HepG2 (cell line): ENCODE data around the gene FDXR. TPM values are rescaled to one million over a fixed set of nuclear protein-coding genes. Genes with fewer than 3 reads are reported as not detected.

Experiments
- ATAC-seq: fragments of 200-7000 bp; cut with Tn5 transposase; 3 replicates; pipeline ENCODE4 v1.9.1; 2020; ENCODE audit warnings: mild to moderate bottlenecking, moderate library complexity
- BruUV-seq: library from RNA; stranded (reverse); fragments of 400-500 nt; replicated peaks from 2 replicates; lab custom pipeline; 2021; lab: Mats Ljungman, UMichigan
- CTCF ChIA-PET: fragments of 300-600 bp; formaldehyde crosslinking; extraction: SDS; loops from one replicate; lab custom pipeline; 2021; ENCODE audit warnings: low total read pairs, inconsistent platforms, low intra/inter-chr PET ratio; lab: Yijun Ruan, JAX
- POLR2A ChIA-PET: fragments of 350-600 bp; sonication (Branson Sonifier 250); formaldehyde crosslinking; loops from one replicate; lab custom pipeline; 2020; ENCODE audit warnings: antibody characterized with exemption, inconsistent platforms; lab: Yijun Ruan, JAX
- DNase-seq: peaks from one replicate; pipeline ENCODE4 v3.0.0-alpha.2; 2015; ENCODE audit warnings: low spot score
- FAIRE-seq: peaks from 3 replicates; lab custom pipeline; 2011; peaks lifted over from hg19 to GRCh38; lab: Jason Lieb, UNC
- H2AFZ ChIP-seq: one replicate; pipeline ENCODE4 v1.6.1; 2011; ENCODE audit warnings: low read length, inconsistent platforms
- H3K27ac ChIP-seq: fragments of 300-600 bp; 3 replicates; pipeline ENCODE4 v1.8.0; 2011; ENCODE audit warnings: mixed run types, mild to moderate bottlenecking, mixed read lengths, low read length, inconsistent platforms; ENCODE audit not compliant: insufficient read depth; ENCODE audit errors: extremely low read length
- H3K27me3 ChIP-seq, 2 experiments: fragments of 200-600 bp in 1 of 2; 2 replicates in 1 of 2; 3 replicates in 1 of 2; pipeline versions ENCODE4 v1.6.0 to v1.8.0; 2011; ENCODE audit warnings: low read length in 2 of 2, mild to moderate bottlenecking in 2 of 2, moderate library complexity in 2 of 2, inconsistent platforms in 1 of 2; ENCODE audit not compliant: insufficient read depth in 2 of 2, control insufficient read depth in 1 of 2
- H3K36me3 ChIP-seq, 2 experiments: fragments of 200-600 bp in 1 of 2; replicated peaks in 1 of 2; 2 replicates in 1 of 2; 3 replicates in 1 of 2; pipeline versions ENCODE4 v1.5.1 to v1.8.0; 2011; ENCODE audit warnings: low read length in 2 of 2, inconsistent platforms in 1 of 2; ENCODE audit not compliant: insufficient read depth in 2 of 2, control insufficient read depth in 1 of 2
- H3K4me1 ChIP-seq: 2 replicates; pipeline ENCODE4 v1.5.1; 2012; ENCODE audit warnings: low read length, inconsistent platforms; ENCODE audit not compliant: insufficient read depth
- H3K4me2 ChIP-seq: 2 replicates; pipeline ENCODE4 v1.6.0; 2011; ENCODE audit warnings: low read depth, low read length, inconsistent platforms
- H3K4me3 ChIP-seq, 3 experiments: fragments of 200-600 bp in 1 of 3; sonication (generic), shearing (Covaris generic) in 1 of 3; replicated peaks in 1 of 3; 2 replicates each; pipeline ENCODE4 v1.5.1; 2011 to 2016; ENCODE audit warnings: low read length in 3 of 3, inconsistent platforms in 2 of 3, low read depth in 2 of 3, mild to moderate bottlenecking in 2 of 3, control low read depth in 1 of 3, mixed read lengths in 1 of 3; ENCODE audit not compliant: insufficient read depth in 1 of 3
- H3K79me2 ChIP-seq: one replicate; pipeline ENCODE4 v1.6.1; 2011; ENCODE audit warnings: low read length, inconsistent platforms; ENCODE audit not compliant: insufficient read depth
- H3K9ac ChIP-seq: 2 replicates; pipeline ENCODE4 v1.6.0; 2011; ENCODE audit warnings: mild to moderate bottlenecking, low read depth, low read length, inconsistent platforms; ENCODE audit not compliant: insufficient read depth
- H3K9me3 ChIP-seq: 2 replicates; pipeline ENCODE4 v1.5.1; 2012; ENCODE audit warnings: mild to moderate bottlenecking, low read length
- H4K20me1 ChIP-seq: 2 replicates; pipeline ENCODE4 v1.6.0; 2011; ENCODE audit warnings: inconsistent platforms, mild to moderate bottlenecking, low read length, moderate library complexity; ENCODE audit not compliant: insufficient read depth
- ATF7-NPFF ChIP-seq: sonication (generic); formaldehyde crosslinking; IDR thresholded peaks from 2 replicates; pipeline ENCODE4 v1.8.1; 2023; ENCODE audit warnings: mild to moderate bottlenecking, low read depth, missing genetic modification reagents, moderate library complexity
- CREB1 ChIP-seq, 2 experiments: fragments of 450-650 bp in 1 of 2; IDR thresholded peaks; 2 replicates each; pipeline ENCODE4 v1.6.1; 2016 to 2017; ENCODE audit warnings: control low read depth in 1 of 2, mild to moderate bottlenecking in 1 of 2, missing compliant biosample characterization in 1 of 2, missing genetic modification characterization in 1 of 2
- FOXC1 ChIP-seq: sonication (generic); formaldehyde crosslinking; IDR thresholded peaks from 2 replicates; pipeline ENCODE4 v1.8.0; 2022; ENCODE audit warnings: mild to moderate bottlenecking, missing genetic modification reagents, borderline replicate concordance
- PAX8 ChIP-seq: sonication (generic); formaldehyde crosslinking; IDR thresholded peaks from 2 replicates; pipeline ENCODE4 v1.8.0; 2022; ENCODE audit warnings: mild to moderate bottlenecking, missing genetic modification reagents, borderline replicate concordance
- PAXIP1 ChIP-seq: sonication (generic); formaldehyde crosslinking; conservative IDR thresholded peaks from 2 replicates; pipeline ENCODE4 v1.4.0; 2020; ENCODE audit warnings: mild to moderate bottlenecking, missing genetic modification reagents, moderate library complexity
- RNF2 ChIP-seq: fragments of 450-650 bp; conservative IDR thresholded peaks from 2 replicates; pipeline ENCODE4 v1.6.1; 2016; ENCODE audit warnings: low read depth
- SAFB2 ChIP-seq: sonication (generic); formaldehyde crosslinking; IDR thresholded peaks from 2 replicates; pipeline ENCODE4 v1.5.1; 2020; ENCODE audit warnings: missing genetic modification reagents, low read depth, mild to moderate bottlenecking, borderline replicate concordance
- SIN3A ChIP-seq: IDR thresholded peaks from 2 replicates; pipeline ENCODE4 v1.6.1; 2011; ENCODE audit warnings: low read depth, mild to moderate bottlenecking, control low read depth, low read length, borderline replicate concordance
- SKIL ChIP-seq: sonication (generic); formaldehyde crosslinking; IDR thresholded peaks from 2 replicates; pipeline ENCODE4 v1.8.0; 2022; ENCODE audit warnings: missing genetic modification reagents, mild to moderate bottlenecking, moderate library complexity, borderline replicate concordance
- SYNCRIP ChIP-seq: fragments of 200-400 bp; formaldehyde crosslinking; IDR thresholded peaks from 2 replicates; pipeline ENCODE4 v1.6.1; 2018; ENCODE audit warnings: mild to moderate bottlenecking, low read depth, low read length; ENCODE audit not compliant: insufficient read depth
- TFDP1 ChIP-seq: IDR thresholded peaks from 2 replicates; pipeline ENCODE4 v1.6.1; 2016; ENCODE audit warnings: missing compliant biosample characterization, missing genetic modification reagents, borderline replicate concordance
- ZFAT ChIP-seq: sonication (generic); formaldehyde crosslinking; conservative IDR thresholded peaks from 2 replicates; pipeline ENCODE4 v1.8.1; 2023; ENCODE audit warnings: missing genetic modification reagents, inconsistent platforms
- ZNF331 ChIP-seq: sonication (generic); formaldehyde crosslinking; IDR thresholded peaks from 2 replicates; pipeline ENCODE4 v1.4.0; 2020; ENCODE audit warnings: missing genetic modification reagents
- ZNF768 ChIP-seq: sonication (generic); formaldehyde crosslinking; IDR thresholded peaks from 2 replicates; pipeline ENCODE4 v1.4.0; 2020; ENCODE audit warnings: missing genetic modification reagents
- WGBS: methylation state at CpG from one replicate; pipeline ENCODE4 v1.1.6; 2017; ENCODE audit warnings: low lambda C conversion rate; 5-methylcytosine and 5-hydroxymethylcytosine counted together
- in situ Hi-C: cut with HindIII; loops from 2 replicates; pipeline ENCODE4 v1.10.0; 2017; ENCODE audit warnings: low pct_unique_long_range_greater_than_20kb; ENCODE audit not compliant: extremely low pct_ligation_motif_present
- intact Hi-C: fragments of 100-400 bp; cut with micrococcal nuclease; formaldehyde crosslinking; loops from one replicate; pipeline ENCODE4 v1.10.0; 2022; ENCODE audit not compliant: unreplicated experiment
- polyA plus RNA-seq, 8 experiments: library from polyadenylated mRNA; depleted of rRNA in 3 of 8; stranded (reverse) in 7 of 8; unstranded in 1 of 8; fragments of >200 nt; fragmentation: Illumina TruSeq in 4 of 8; extraction: Trizol in 4 of 8; gene quantifications; 2 replicates each; pipeline versions ENCODE4 v1.2.1 to v1.2.3, GENCODE V29; 2011 to 2016; ENCODE audit warnings: low read depth in 4 of 8, missing spikeins in 1 of 8, mixed read lengths in 1 of 8; ENCODE audit not compliant: insufficient read depth in 1 of 8
- total RNA-seq, 5 experiments: library from RNA; depleted of rRNA; stranded (reverse); fragments of >200 nt; fragmentation: Illumina TruSeq; extraction: Trizol; gene quantifications; 2 replicates each; pipeline ENCODE4 v1.2.3, GENCODE V29; 2016; ENCODE audit warnings: low read depth in 1 of 5

FDXR gene
- total and polyA plus RNA-seq, 2 of the 13 experiments (the other 11 are each of a cell fraction or from before 2014, with no cell fraction given): 23.4 to 116 TPM

- no peak for TF ChIP-seq SKIL (CRISPR knock-in tag)
- no peak for TF ChIP-seq TFDP1 (CRISPR knock-in tag)
- peak; percentile 97 for TF ChIP-seq ZNF768 (CRISPR knock-in tag)
- no peak for TF ChIP-seq CREB1 (IDR thresholded peaks at IDR 0.05)
- no peak for TF ChIP-seq CREB1 (CRISPR knock-in tag; IDR thresholded peaks at IDR 0.05)
- TF ChIP-seq, all 625 proteins: peak for 2
Measured at GRCh38 chr17:74898376-74898946, 25.7 kb upstream of the FDXR start (continued).

GRCh38 chr17:74893936-74894671 is 21.3 kb upstream of the FDXR start:
- Histone ChIP-seq H3K36me3 (no peaks in the 10 kb centered on the region), H3K27ac (no peak overlapping the region), H3K4me2 (peak overlapping the region; percentile 77), H3K27me3 (peaks cover 10 to 63% of the 10 kb centered on the region in 2 experiments), H3K4me1 (peaks cover 26% of the 10 kb centered on the region), H4K20me1 (no peaks in the 10 kb centered on the region), H2AFZ (no peak overlapping the region), H3K9me3 (no peaks in the 10 kb centered on the region), H3K4me3 (peak overlapping the region; percentile 26 to 61 (median 41); a peak in 4 of 6 replicates), H3K79me2 (no peaks in the 10 kb centered on the region), H3K9ac (no peak overlapping the region)
- intact Hi-C loops: no loop called here
- DNase-seq (no peak), FAIRE-seq (no peak), ATAC-seq (peak; percentile 33)
- no TSS peak for BruUV-seq
- CTCF ChIA-PET: no interaction called here
- in situ Hi-C loops: no loop called here
- under 1% methylated on average over 13 of the region's 22 CpGs for WGBS
- POLR2A ChIA-PET: interaction anchor here (1.4 kb wide), 1 partner anchor 21 kb away, joined by 9 read pairs; the partner anchor contains the start of gene FDXR
- TF ChIP-seq PAXIP1: no peak
- TF ChIP-seq ATF7-NPFF: no peak
- 0 out of 2 replicates have a peak, but pooled peaks have one; percentile 0 for TF ChIP-seq FOXC1 (CRISPR knock-in tag)
- TF ChIP-seq SAFB2: no peak
- TF ChIP-seq SYNCRIP: no peak
- no peak for TF ChIP-seq PAX8 (CRISPR knock-in tag)
- no peak for TF ChIP-seq ZFAT (CRISPR knock-in tag)
- TF ChIP-seq ZNF331: no peak
- no peak for TF ChIP-seq SIN3A
- no peak for TF ChIP-seq RNF2
